Measurements from ENCODE around the gene CTSD.

Gene CTSD

GRCh38 chr11:1761110-1761856 lies 2.4 kb downstream of the CTSD start:
- no peak for DNase-seq (ENCODE audit: extremely low spot score)
- no peak for TF ChIP-seq NFRKB (IDR thresholded peaks at IDR 0.05)
- TF ChIP-seq SP1 (IDR thresholded peaks at IDR 0.05) = no peak
- TF ChIP-seq PKNOX1 (IDR thresholded peaks at IDR 0.05) = no peak
- TF ChIP-seq ELF4 (IDR thresholded peaks at IDR 0.05) = no peak
- no peak for TF ChIP-seq CTBP1 (IDR thresholded peaks at IDR 0.05; ENCODE audit: borderline replicate concordance)
- TF ChIP-seq ZNF384 (IDR thresholded peaks at IDR 0.05) = no peak
- TF ChIP-seq FOXA1 (IDR thresholded peaks at IDR 0.05) = no peak
- TF ChIP-seq FOXK2 (IDR thresholded peaks at IDR 0.05) = no peak
- no peak for TF ChIP-seq BHLHE40 (IDR thresholded peaks at IDR 0.05; ENCODE audit: borderline replicate concordance)
- TF ChIP-seq ARNT (IDR thresholded peaks at IDR 0.05) = no peak
- TF ChIP-seq TARDBP (IDR thresholded peaks at IDR 0.05) = no peak
- TF ChIP-seq LEF1 (IDR thresholded peaks at IDR 0.05; ENCODE audit: borderline replicate concordance) = no peak
- no peak for TF ChIP-seq FOXM1 (IDR thresholded peaks at IDR 0.05; ENCODE audit: borderline replicate concordance)
- TF ChIP-seq SUZ12 (IDR thresholded peaks at IDR 0.05) = no peak
- no peak for TF ChIP-seq HDGF (IDR thresholded peaks at IDR 0.05; ENCODE audit: borderline replicate concordance)
- TF ChIP-seq L3MBTL2 (conservative IDR thresholded peaks at IDR 0.05) = no peak
- POLR2A ChIA-PET = no interaction called here
- CTCF ChIA-PET = no interaction called here

GRCh38 chr11:1760351-1761109 lies 3.2 kb downstream of the CTSD start:
- no peak for TF ChIP-seq ARNT (IDR thresholded peaks at IDR 0.05)
- TF ChIP-seq L3MBTL2 (conservative IDR thresholded peaks at IDR 0.05) = no peak
- no peak for TF ChIP-seq ZNF384 (IDR thresholded peaks at IDR 0.05)
- no peak for TF ChIP-seq TARDBP (IDR thresholded peaks at IDR 0.05)
- TF ChIP-seq HDGF (IDR thresholded peaks at IDR 0.05; ENCODE audit: borderline replicate concordance) = no peak
- no peak for TF ChIP-seq LEF1 (IDR thresholded peaks at IDR 0.05; ENCODE audit: borderline replicate concordance)
- TF ChIP-seq FOXA1 (IDR thresholded peaks at IDR 0.05) = no peak
- no peak for TF ChIP-seq FOXM1 (IDR thresholded peaks at IDR 0.05; ENCODE audit: borderline replicate concordance)
- no peak for TF ChIP-seq CTBP1 (IDR thresholded peaks at IDR 0.05; ENCODE audit: borderline replicate concordance)
- no peak for TF ChIP-seq NFRKB (IDR thresholded peaks at IDR 0.05)
- TF ChIP-seq FOXK2 (IDR thresholded peaks at IDR 0.05) = no peak
- TF ChIP-seq SUZ12 (IDR thresholded peaks at IDR 0.05) = no peak
- TF ChIP-seq PKNOX1 (IDR thresholded peaks at IDR 0.05) = no peak
- TF ChIP-seq ELF4 (IDR thresholded peaks at IDR 0.05) = no peak
- TF ChIP-seq BHLHE40 (IDR thresholded peaks at IDR 0.05; ENCODE audit: borderline replicate concordance) = no peak
- TF ChIP-seq SP1 (IDR thresholded peaks at IDR 0.05) = no peak
- ChIA-PET CTCF (no interaction called here), POLR2A (no interaction called here)
- DNase-seq (ENCODE audit: extremely low spot score) = no peak

- ChIA-PET POLR2A (no interaction called here), CTCF (no interaction called here)
Measured at GRCh38 chr11:1759851-1760220, 3.9 kb downstream of the CTSD start.

GRCh38 chr11:1759151-1759850 lies 4.4 kb downstream of the CTSD start:
- no peak for DNase-seq (ENCODE audit: extremely low spot score)
- ChIA-PET POLR2A (no interaction called here), CTCF (no interaction called here)
- no peak for TF ChIP-seq ARNT (IDR thresholded peaks at IDR 0.05)

More at GRCh38 chr11:1759851-1760220, 3.9 kb downstream of the CTSD start:
- no peak for DNase-seq (ENCODE audit: extremely low spot score)
- TF ChIP-seq SUZ12 (IDR thresholded peaks at IDR 0.05) (no peak), L3MBTL2 (conservative IDR thresholded peaks at IDR 0.05) (no peak)

- TF ChIP-seq HDGF (IDR thresholded peaks at IDR 0.05; ENCODE audit: borderline replicate concordance) (no peak), FOXM1 (IDR thresholded peaks at IDR 0.05; ENCODE audit: borderline replicate concordance) (no peak), LEF1 (IDR thresholded peaks at IDR 0.05; ENCODE audit: borderline replicate concordance) (no peak), ARNT (IDR thresholded peaks at IDR 0.05) (no peak), PKNOX1 (IDR thresholded peaks at IDR 0.05) (no peak), ELF4 (IDR thresholded peaks at IDR 0.05) (no peak), SUZ12 (IDR thresholded peaks at IDR 0.05) (no peak), ZNF384 (IDR thresholded peaks at IDR 0.05) (no peak), NFRKB (IDR thresholded peaks at IDR 0.05) (no peak), L3MBTL2 (conservative IDR thresholded peaks at IDR 0.05) (no peak), FOXA1 (IDR thresholded peaks at IDR 0.05) (no peak), TARDBP (IDR thresholded peaks at IDR 0.05) (no peak), FOXK2 (IDR thresholded peaks at IDR 0.05) (no peak), CTBP1 (IDR thresholded peaks at IDR 0.05; ENCODE audit: borderline replicate concordance) (no peak), SP1 (IDR thresholded peaks at IDR 0.05) (no peak), BHLHE40 (IDR thresholded peaks at IDR 0.05; ENCODE audit: borderline replicate concordance) (no peak)
- ChIA-PET CTCF (no interaction called here), POLR2A (no interaction called here)
- no peak for DNase-seq (ENCODE audit: extremely low spot score)
Measured at GRCh38 chr11:1758611-1759150, 5.0 kb downstream of the CTSD start.

Measured in HEK293T (cell line).